GM19035 (cell line): ENCODE data around the gene REEP6.
"Not testable (repeated sequence)": the region's sequence is repeated elsewhere in the genome, so short reads cannot be mapped to it uniquely, and the experiment has no call there.

ENCODE experiments used
- ATAC-seq: cut with Tn5 transposase; IDR thresholded peaks from one replicate; pipeline ENCODE4 v1.9.1; 2021; ENCODE audit not compliant: unreplicated experiment

Gene REEP6

GRCh38 chr19:1471515-1472160, 19.3 kb upstream of the REEP6 start:
- ATAC-seq: no peak

GRCh38 chr19:1472231-1473084, 18.5 kb upstream of the REEP6 start:
- no peak for ATAC-seq

GRCh38 chr19:1473085-1473851, 17.7 kb upstream of the REEP6 start:
- ATAC-seq: no peak

- ATAC-seq: no peak
These were observed 16.8 kb upstream of the REEP6 start for GRCh38 chr19:1474011-1474764.

GRCh38 chr19:1474765-1475351, 16.1 kb upstream of the REEP6 start:
- no peak for ATAC-seq

- ATAC-seq: no peak
These were observed 15.1 kb upstream of the REEP6 start for GRCh38 chr19:1475751-1476437.

GRCh38 chr19:1477056-1477455, 13.9 kb upstream of the REEP6 start:
- not testable (repeated sequence) for ATAC-seq

- ATAC-seq: peak; percentile 87
These were observed 11.9 kb upstream of the REEP6 start, which contains the start of gene C19orf25 for GRCh38 chr19:1478934-1479707. C19orf25 (minus strand) TSS chr19:1479215; CDS start chr19:1478903, 312 bp downstream.

GRCh38 chr19:1481224-1481892, 9.6 kb upstream of the REEP6 start:
- no peak for ATAC-seq

- ATAC-seq: no peak
These were observed 9.1 kb upstream of the REEP6 start for GRCh38 chr19:1481893-1482360.

GRCh38 chr19:1482361-1483130, 8.4 kb upstream of the REEP6 start:
- no peak for ATAC-seq

GRCh38 chr19:1483131-1483978, 7.6 kb upstream of the REEP6 start:
- no peak for ATAC-seq

- ATAC-seq: no peak
These were observed 7.0 kb upstream of the REEP6 start for GRCh38 chr19:1483979-1484428.

- ATAC-seq: no peak
These were observed 4.0 kb upstream of the REEP6 start for GRCh38 chr19:1486720-1487575.

- no peak for ATAC-seq
These were observed 3.3 kb upstream of the REEP6 start for GRCh38 chr19:1487576-1488281.
